Activated T-helper 9 cell treated with anti-CD3 and anti-CD28 coated beads, Interleukin-2, amount 50 U/mL, for 16 hours (primary cell): ENCODE data around the gene CFAP61.

Source experiments
- DNase-seq: peaks from one replicate; pipeline ENCODE4 v3.0.0-alpha.2; 2020; ENCODE audit warnings: low read depth

Gene CFAP61

GRCh38 chr20:20181322-20181721, 129.0 kb downstream of the CFAP61 start:
- no peak for DNase-seq

- DNase-seq: no peak
These were observed 131.8 kb downstream of the CFAP61 start for GRCh38 chr20:20184149-20184548.

- no peak for DNase-seq
These were observed 132.4 kb downstream of the CFAP61 start for GRCh38 chr20:20184706-20185105.

- no peak for DNase-seq
These were observed 136.3 kb downstream of the CFAP61 start for GRCh38 chr20:20188647-20189046.

GRCh38 chr20:20192366-20192765, 140.0 kb downstream of the CFAP61 start:
- no peak for DNase-seq

- no peak for DNase-seq
These were observed 142.8 kb downstream of the CFAP61 start for GRCh38 chr20:20195021-20195705.

- DNase-seq: no peak
These were observed 144.3 kb downstream of the CFAP61 start for GRCh38 chr20:20196610-20197009.

GRCh38 chr20:20198011-20198410, 145.7 kb downstream of the CFAP61 start:
- DNase-seq: no peak

GRCh38 chr20:20199361-20200160, 147.2 kb downstream of the CFAP61 start:
- DNase-seq: no peak

GRCh38 chr20:20201124-20201523, 148.8 kb downstream of the CFAP61 start:
- DNase-seq: no peak

GRCh38 chr20:20201639-20202038, 149.3 kb downstream of the CFAP61 start:
- DNase-seq: no peak

GRCh38 chr20:20202768-20203167, 150.4 kb downstream of the CFAP61 start:
- DNase-seq: no peak

GRCh38 chr20:20203784-20204183, 151.5 kb downstream of the CFAP61 start:
- no peak for DNase-seq

GRCh38 chr20:20204256-20204655, 151.9 kb downstream of the CFAP61 start:
- DNase-seq: no peak

GRCh38 chr20:20205141-20205861, 153.0 kb downstream of the CFAP61 start:
- no peak for DNase-seq

GRCh38 chr20:20205862-20206236, 153.5 kb downstream of the CFAP61 start:
- DNase-seq: no peak

GRCh38 chr20:20206788-20207187, 154.5 kb downstream of the CFAP61 start:
- DNase-seq: no peak

GRCh38 chr20:20207291-20207690, 155.0 kb downstream of the CFAP61 start:
- DNase-seq: no peak

- DNase-seq: no peak
These were observed 155.5 kb downstream of the CFAP61 start for GRCh38 chr20:20207872-20208271.

GRCh38 chr20:20209684-20210083, 157.4 kb downstream of the CFAP61 start:
- DNase-seq: no peak

GRCh38 chr20:20210327-20210726, 158.0 kb downstream of the CFAP61 start:
- DNase-seq: no peak

- DNase-seq: no peak
These were observed 158.6 kb downstream of the CFAP61 start for GRCh38 chr20:20210943-20211273.
